GM21825 (cell line): ENCODE measurements around the gene SNAPC4.
"Not testable (repeated sequence)": the region's sequence is repeated elsewhere in the genome, so short reads cannot be mapped to it uniquely, and the experiment has no call there.

ENCODE experiments used
- ATAC-seq: cut with Tn5 transposase; IDR thresholded peaks from one replicate; pipeline ENCODE4 v1.9.1; 2021; ENCODE audit warnings: mild to moderate bottlenecking, moderate library complexity; ENCODE audit not compliant: unreplicated experiment

SNAPC4 gene

DNA sequence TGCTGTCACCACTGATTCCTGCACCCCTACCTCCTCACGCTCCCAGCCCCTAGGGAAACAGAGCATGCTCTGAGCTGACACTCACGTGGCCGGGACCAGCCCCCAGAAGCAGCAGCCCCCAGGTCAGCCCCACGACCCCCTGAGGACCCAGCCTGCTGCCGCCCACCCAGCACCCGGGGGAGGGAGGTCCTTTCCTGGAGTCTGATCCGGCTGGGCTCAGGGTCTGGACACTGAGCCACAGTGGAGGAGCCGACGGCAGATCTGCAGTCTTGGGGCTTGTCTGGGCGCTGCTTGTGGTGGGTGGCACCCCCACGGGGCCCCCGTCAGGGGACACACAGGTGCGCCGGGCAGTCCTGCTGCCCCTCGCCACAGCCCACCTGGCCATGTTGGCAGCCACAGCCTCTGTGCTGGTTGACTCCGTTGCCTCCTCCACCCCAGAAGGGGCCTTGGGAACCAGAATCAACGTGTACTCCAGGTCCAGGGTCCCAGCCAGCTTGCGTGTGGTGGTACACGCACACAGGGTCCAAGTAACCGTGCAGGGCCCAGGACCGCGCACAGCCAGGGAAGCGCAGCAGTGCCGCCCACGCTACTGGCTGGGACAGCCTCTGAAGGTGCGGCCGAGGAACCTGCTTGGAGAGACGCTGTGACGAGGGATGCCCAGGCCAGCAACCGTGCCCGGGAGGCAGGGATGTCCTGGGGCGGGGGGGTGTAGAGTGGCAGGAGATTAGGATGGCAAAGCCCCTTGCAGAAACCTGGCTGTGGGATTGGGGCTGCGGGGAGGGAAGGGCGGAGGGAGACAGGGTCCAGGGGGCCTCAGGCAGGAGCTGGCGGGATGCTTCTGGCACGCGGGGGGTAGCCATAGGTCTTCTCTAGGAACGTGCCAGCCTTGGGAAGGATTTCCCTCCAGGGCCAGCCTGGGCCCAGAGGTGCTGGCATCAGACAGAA is 39.9 kb downstream of the SNAPC4 start:
- ATAC-seq: no peak

DNA sequence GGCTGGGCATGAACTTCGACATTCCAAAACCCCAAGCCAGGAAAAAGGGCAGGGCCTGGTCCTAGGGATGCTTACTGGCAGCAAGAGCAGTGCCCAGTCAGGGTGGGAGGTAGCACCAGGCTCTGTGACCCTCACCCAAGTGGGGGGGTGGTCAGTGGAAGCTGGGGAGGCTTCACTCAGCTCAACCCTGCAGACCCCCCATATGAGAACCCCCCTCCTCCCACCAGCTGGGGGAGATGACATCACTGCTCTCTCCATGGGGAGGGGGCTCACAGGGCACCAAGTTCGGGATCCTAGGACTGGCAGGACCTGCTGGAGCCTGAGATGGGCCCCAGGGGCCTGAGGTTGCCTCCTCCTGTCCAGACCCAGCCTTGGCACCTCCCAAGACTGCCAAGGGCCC is 41.1 kb downstream of the SNAPC4 start:
- ATAC-seq: no peak

DNA sequence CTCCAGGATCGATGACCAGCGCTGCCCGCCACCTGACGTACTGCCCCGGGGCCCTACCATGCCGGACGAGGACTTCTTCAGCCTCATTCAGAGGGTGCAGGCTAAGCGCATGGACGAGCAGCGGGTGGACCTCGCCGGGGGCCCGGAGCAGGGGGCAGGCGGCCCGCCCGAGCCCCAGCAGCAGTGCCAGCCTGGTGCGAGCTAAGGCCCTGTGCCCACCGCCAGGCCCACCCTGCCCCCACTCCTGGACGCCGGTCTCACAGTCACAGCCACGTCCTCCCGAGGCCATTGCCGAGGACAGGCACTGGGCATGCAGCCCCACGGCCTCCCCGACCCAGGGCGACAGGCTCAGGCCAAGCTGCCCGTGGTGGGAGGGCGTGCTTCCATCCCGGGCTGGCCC is 42.0 kb downstream of the SNAPC4 start:
- no peak for ATAC-seq

- ATAC-seq: no peak
These were observed 42.7 kb downstream of the SNAPC4 start for GRCh38 chr9:136357202-136357725.

GRCh38 chr9:136355616-136356557 is 44.1 kb downstream of the SNAPC4 start:
- ATAC-seq: no peak

DNA sequence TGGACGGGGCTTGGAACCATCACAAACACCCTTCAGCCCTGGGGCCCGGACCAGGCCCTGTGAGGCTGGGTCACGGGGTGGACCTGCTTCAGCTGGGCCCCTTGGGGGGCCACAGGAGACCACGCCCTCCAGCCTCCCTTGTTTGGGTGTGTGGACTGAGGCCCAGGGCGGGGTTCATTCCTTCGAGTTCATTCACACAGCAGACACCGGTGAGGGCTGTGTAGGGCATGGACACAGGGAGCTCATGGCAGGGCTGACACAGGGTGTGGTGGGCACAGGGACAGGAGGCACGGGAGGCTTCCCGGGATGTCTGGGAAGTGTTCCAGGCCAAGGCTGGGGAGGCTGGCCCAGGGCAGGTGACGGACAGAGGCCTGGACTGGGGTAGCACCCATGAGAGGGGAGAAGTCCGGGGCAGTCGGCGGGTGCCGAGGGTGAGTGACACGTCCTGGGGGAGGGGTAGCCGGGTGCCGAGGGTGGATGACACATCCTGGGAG is 45.3 kb downstream of the SNAPC4 start:
- no peak for ATAC-seq

- no peak for ATAC-seq
These were observed 46.0 kb downstream of the SNAPC4 start for GRCh38 chr9:136353757-136354488.

- ATAC-seq: no peak
These were observed 46.9 kb downstream of the SNAPC4 start for GRCh38 chr9:136353088-136353487.

- no peak for ATAC-seq
These were observed 47.3 kb downstream of the SNAPC4 start for GRCh38 chr9:136352682-136353081.

DNA sequence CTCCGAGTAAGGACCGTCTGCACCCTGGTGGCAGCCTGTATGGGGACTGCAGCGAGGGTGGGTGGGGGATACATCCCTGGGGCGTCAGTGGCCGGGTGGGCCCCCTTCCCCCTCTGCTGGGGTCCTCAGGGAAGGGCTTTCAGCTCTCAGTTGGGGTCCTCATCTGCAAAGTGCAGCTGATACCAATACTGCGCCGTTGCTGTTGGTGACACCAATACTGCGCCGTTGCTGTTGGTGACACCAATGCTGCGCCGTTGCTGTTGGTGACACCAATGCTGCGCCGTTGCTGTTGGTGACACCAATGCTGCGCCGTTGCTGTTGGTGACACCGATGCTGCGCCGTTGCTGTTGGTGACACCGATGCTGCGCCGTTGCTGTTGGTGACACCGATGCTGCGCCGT is 48.1 kb downstream of the SNAPC4 start:
- not testable (repeated sequence) for ATAC-seq

GRCh38 chr9:136351252-136351800 is 48.6 kb downstream of the SNAPC4 start:
- ATAC-seq: no peak
